Choroid plexus epithelial cell (primary cell): ENCODE data around the gene LTBP1.

Source experiments
- DNase-seq: peaks from one replicate; pipeline ENCODE4 v3.0.0-alpha.2; 2010; ENCODE audit warnings: low read depth
- H3K4me3 ChIP-seq: 2 replicates; pipeline ENCODE4 v1.5.1; 2011; ENCODE audit warnings: low read depth, mild to moderate bottlenecking, control low read depth, low read length, moderate library complexity
- CTCF ChIP-seq: conservative IDR thresholded peaks from 2 replicates; pipeline ENCODE4 v1.5.1; 2011; ENCODE audit warnings: low read depth, mild to moderate bottlenecking, control low read depth, inconsistent platforms, low read length, moderate library complexity

Gene LTBP1

GRCh38 chr2:33343387-33343895 lies 396.7 kb downstream of the LTBP1 start:
- no peak for DNase-seq
- no peak overlapping the region for H3K4me3 ChIP-seq
- no peak for TF ChIP-seq CTCF

DNA sequence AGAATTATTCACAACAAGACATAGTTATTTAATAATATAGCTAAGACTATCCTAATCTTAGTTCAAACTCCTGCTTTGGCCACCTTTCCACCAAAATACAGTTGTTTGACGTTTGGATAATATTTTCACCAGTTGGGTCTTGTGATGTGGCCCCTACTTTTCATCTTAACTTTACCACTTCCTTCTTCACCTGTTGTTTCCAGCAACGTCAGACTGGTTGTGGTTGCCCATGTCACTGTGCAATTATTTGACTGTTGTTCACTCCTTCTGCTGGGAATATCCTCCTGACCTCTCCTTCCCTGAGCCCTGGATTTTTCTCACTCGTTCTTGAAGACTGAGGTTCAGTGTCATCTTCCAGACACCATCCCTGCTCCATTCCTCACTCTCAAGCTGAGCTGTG lies 397.5 kb downstream of the LTBP1 start:
- no peak for DNase-seq
- no peak overlapping the region for H3K4me3 ChIP-seq
- TF ChIP-seq CTCF = no peak

DNA sequence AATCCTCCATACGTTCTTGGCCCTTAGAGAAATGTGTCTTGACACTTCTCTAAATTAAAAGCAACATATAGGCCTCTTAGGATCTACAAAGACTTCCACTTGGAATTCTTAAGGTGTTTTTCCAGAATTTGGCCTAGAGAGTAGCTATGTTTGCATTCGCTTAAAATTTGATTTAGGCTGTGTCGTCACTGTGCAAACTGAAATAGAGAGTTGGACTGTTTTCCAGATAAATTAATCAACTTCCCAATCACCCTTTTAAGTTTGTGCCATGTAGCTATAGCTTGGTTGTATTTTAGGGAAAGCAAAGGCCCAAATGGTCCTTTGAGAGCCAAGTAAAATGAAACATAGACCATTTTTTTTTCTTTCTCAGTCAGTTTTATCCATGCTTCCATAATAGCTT lies 401.1 kb downstream of the LTBP1 start:
- DNase-seq = no peak
- TF ChIP-seq CTCF = no peak
- no peak overlapping the region for H3K4me3 ChIP-seq

GRCh38 chr2:33350632-33351031 lies 403.9 kb downstream of the LTBP1 start:
- no peak for TF ChIP-seq CTCF
- H3K4me3 ChIP-seq = no peak overlapping the region
- DNase-seq = no peak

GRCh38 chr2:33351781-33352180 lies 405.0 kb downstream of the LTBP1 start:
- TF ChIP-seq CTCF = no peak
- DNase-seq = no peak

GRCh38 chr2:33354981-33355380 lies 408.2 kb downstream of the LTBP1 start:
- DNase-seq = peak; percentile 90

More at GRCh38 chr2:33351781-33352180, 405.0 kb downstream of the LTBP1 start:
- H3K4me3 ChIP-seq = no peak overlapping the region

More at GRCh38 chr2:33354981-33355380, 408.2 kb downstream of the LTBP1 start:
- no peak overlapping the region for H3K4me3 ChIP-seq
- no peak for TF ChIP-seq CTCF
